Sigmoid colon (tissue), 7 donors: ENCODE results near the gene FNTB. TPM values are rescaled to one million over a fixed set of nuclear protein-coding genes. Genes with fewer than 3 reads are reported as not detected.

Experiments used
- DNase-seq: peaks from one replicate; pipeline ENCODE4 v3.0.0-alpha.2; 2019
- H3K27ac ChIP-seq, 4 donors: fragments of 200-600 bp; sonication (generic); one replicate each; pipeline ENCODE4 v1.5.1; 2016 to 2019; ENCODE audit warnings: mild to moderate bottlenecking in 1 of 4
- H3K27me3 ChIP-seq, 3 donors: fragments of 200-600 bp; sonication (generic); one replicate each; pipeline ENCODE4 v1.5.1; 2019; ENCODE audit warnings: mild to moderate bottlenecking in 1 of 3
- H3K36me3 ChIP-seq, 4 donors: fragments of 200-600 bp; sonication (generic); one replicate each; pipeline ENCODE4 v1.5.1; 2016 to 2019
- H3K4me1 ChIP-seq, 4 donors: fragments of 200-600 bp; sonication (generic); one replicate each; pipeline ENCODE4 v1.5.1; 2017 to 2019
- H3K4me3 ChIP-seq, 4 donors: fragments of 200-600 bp; sonication (generic); one replicate each; pipeline ENCODE4 v1.5.1; 2017 to 2019; ENCODE audit warnings: mild to moderate bottlenecking in 2 of 4, moderate library complexity in 1 of 4
- H3K9me3 ChIP-seq, 4 donors: fragments of 200-600 bp in 3 of 4; sonication (generic) in 3 of 4; one replicate each; pipeline versions ENCODE4 v1.5.1 to v1.6.1; 2013 to 2019
- EP300 ChIP-seq, 4 donors: sonication (generic); formaldehyde crosslinking; IDR thresholded peaks; one replicate each; pipeline ENCODE4 v1.6.1; 2017; ENCODE audit warnings: antibody characterized with exemption in 4 of 4
- POLR2A ChIP-seq, 2 donors: fragments of 450-650 bp; IDR thresholded peaks; one replicate each; pipeline ENCODE4 v1.6.1; 2016; ENCODE audit warnings: antibody characterized with exemption in 2 of 2, mild to moderate bottlenecking in 2 of 2, moderate library complexity in 2 of 2
- POLR2AphosphoS5 ChIP-seq, 4 donors: sonication (generic); formaldehyde crosslinking; IDR thresholded peaks; one replicate each; pipeline ENCODE4 v1.6.1; 2017; ENCODE audit warnings: antibody characterized with exemption in 4 of 4
- WGBS, 2 donors: extraction: QIAGEN DNeasy Blood & Tissue Kit; methylation state at CpG; one replicate each; pipeline ENCODE4 v1.1.7; 2013; 5-methylcytosine and 5-hydroxymethylcytosine counted together
- intact Hi-C: fragments of 100-400 bp; cut with DNase I; formaldehyde crosslinking; loops from one replicate; pipeline ENCODE4 v1.15.1; 2023
- polyA plus RNA-seq, 3 donors: library from polyadenylated mRNA; stranded (reverse); fragments of 200-250 nt; gene quantifications; one replicate each; pipeline ENCODE4 v1.2.3, GENCODE V29; 2013
- total RNA-seq, 4 donors: library from RNA; depleted of rRNA; stranded (reverse); fragments of >200 nt; gene quantifications; one replicate each; pipeline ENCODE4 v1.1.0, GENCODE V29; 2016
- TF ChIP-seq, protein P1 (sequence below), 4 experiments: fragments of 450-650 bp in 3 of 4; fragments of 200-600 bp in 1 of 4; IDR thresholded peaks; one replicate each; pipeline ENCODE4 v1.5.1; 2016 to 2019; ENCODE audit warnings: antibody characterized with exemption in 4 of 4, mild to moderate bottlenecking in 3 of 4, moderate library complexity in 2 of 4
- donor health status: healthy with polysubstance abuse.
- donor health status: Bipolar disorder and iron deficiency.
- donor health status: healthy.

FNTB gene
- total and polyA plus RNA-seq, 7 donors: 6.9 to 13.0 (median 10.7) TPM

DNA sequence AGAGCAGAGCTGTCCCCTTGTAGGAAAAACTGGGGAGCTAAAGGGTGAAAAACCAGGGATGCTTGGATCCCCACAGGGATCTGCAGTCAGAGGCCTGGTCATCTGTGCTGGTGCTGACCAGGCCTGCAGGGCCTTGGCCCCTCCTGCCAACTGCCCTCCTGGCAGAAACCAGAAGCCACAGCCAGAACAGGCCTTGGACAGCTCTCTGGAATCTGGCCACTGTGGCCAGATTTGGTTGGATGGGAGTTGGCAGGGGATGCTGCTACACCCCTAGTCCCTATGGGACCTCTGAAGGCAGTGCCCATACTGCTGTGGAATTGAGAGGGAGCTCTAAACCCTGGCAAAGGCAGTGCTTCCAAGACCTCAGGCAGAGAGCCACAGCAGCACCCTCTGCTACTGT lies 35.0 kb upstream of the FNTB start:
- DNase-seq: peak; percentile 12
- Histone ChIP-seq H3K4me3 (no peak overlapping the region), H3K36me3 (peaks cover 0 to 10% (median 0%) of the 10 kb centered on the region in 4 donors), H3K9me3 (no peaks in the 10 kb centered on the region), H3K27ac (no peak overlapping the region), H3K27me3 (no peaks in the 10 kb centered on the region), H3K4me1 (peaks cover 0 to 11% (median 0%) of the 10 kb centered on the region in 4 donors)
- intact Hi-C loops: no loop called here
- TF ChIP-seq POLR2AphosphoS5 (IDR thresholded peaks at IDR 0.05) (no peak), EP300 (IDR thresholded peaks at IDR 0.05) (no peak), POLR2A (IDR thresholded peaks at IDR 0.05) (no peak)

DNA sequence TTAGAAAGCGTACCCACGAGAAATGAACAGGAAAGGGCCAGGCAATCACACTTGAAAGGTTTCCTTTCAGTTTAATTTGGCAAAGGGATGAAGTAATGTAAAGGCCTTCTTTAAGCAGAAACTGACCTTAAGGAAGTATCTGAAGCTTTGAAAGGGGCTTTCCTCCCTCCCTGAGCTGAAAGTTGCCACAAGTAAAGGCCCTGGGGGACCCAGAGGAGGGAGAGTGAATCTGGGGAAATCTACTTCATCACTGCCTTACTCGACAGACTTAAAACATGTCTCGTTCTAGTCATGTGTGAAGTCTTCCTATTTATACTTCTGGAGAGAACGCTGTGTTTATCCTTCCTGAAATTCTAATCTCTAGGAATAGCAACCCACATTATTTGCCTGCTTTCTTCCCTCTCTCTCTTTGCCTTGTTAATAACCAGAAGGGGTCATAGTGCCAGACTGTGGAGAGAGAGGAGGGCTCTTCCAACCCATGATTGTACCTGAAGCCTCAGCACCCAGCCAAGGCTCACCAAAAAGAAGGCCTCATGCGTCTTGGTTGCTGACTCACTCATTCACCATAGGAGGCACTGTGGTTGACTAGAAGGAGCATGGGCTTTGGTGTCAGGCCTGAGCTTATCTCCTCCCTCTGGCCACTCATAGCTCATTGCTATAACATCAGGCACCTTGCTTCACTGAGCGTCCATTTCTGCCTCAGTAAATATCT lies 33.9 kb upstream of the FNTB start:
- TF ChIP-seq EP300 (IDR thresholded peaks at IDR 0.05) (no peak), POLR2A (IDR thresholded peaks at IDR 0.05) (no peak), POLR2AphosphoS5 (IDR thresholded peaks at IDR 0.05) (no peak)
- TF ChIP-seq, protein P1, sequence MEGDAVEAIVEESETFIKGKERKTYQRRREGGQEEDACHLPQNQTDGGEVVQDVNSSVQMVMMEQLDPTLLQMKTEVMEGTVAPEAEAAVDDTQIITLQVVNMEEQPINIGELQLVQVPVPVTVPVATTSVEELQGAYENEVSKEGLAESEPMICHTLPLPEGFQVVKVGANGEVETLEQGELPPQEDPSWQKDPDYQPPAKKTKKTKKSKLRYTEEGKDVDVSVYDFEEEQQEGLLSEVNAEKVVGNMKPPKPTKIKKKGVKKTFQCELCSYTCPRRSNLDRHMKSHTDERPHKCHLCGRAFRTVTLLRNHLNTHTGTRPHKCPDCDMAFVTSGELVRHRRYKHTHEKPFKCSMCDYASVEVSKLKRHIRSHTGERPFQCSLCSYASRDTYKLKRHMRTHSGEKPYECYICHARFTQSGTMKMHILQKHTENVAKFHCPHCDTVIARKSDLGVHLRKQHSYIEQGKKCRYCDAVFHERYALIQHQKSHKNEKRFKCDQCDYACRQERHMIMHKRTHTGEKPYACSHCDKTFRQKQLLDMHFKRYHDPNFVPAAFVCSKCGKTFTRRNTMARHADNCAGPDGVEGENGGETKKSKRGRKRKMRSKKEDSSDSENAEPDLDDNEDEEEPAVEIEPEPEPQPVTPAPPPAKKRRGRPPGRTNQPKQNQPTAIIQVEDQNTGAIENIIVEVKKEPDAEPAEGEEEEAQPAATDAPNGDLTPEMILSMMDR (IDR thresholded peaks at IDR 0.05): no peak
- 66 to 90% methylated on average over 7 of the region's 7 CpGs for WGBS, 2 donors
- Histone ChIP-seq H3K9me3 (no peaks in the 10 kb centered on the region), H3K27me3 (no peaks in the 10 kb centered on the region), H3K4me1 (peaks cover 0 to 11% (median 0%) of the 10 kb centered on the region in 4 donors), H3K27ac (no peak overlapping the region), H3K4me3 (no peak overlapping the region), H3K36me3 (peaks cover 0 to 7% (median 0%) of the 10 kb centered on the region in 4 donors)
- intact Hi-C loops: no loop called here
- peak; percentile 4 for DNase-seq

DNA sequence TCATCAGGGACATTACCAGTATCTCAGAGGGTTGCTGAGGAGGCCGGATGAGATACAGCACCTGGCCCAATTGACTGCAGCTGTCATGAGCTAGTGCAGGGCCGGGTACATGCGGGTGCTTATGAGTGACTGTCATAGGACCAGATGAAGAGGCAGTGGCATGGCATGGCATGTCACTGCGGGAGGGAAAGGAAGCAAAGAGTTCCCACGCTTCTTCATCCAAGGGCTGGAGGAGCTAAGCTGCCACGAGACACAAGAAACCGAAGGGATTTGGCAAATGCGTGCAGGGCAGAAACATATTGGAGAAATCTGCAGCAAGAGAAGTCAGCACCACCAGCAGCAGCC lies 33.4 kb upstream of the FNTB start:
- intact Hi-C loops: no loop called here
- H3K27ac ChIP-seq: no peak overlapping the region

DNA sequence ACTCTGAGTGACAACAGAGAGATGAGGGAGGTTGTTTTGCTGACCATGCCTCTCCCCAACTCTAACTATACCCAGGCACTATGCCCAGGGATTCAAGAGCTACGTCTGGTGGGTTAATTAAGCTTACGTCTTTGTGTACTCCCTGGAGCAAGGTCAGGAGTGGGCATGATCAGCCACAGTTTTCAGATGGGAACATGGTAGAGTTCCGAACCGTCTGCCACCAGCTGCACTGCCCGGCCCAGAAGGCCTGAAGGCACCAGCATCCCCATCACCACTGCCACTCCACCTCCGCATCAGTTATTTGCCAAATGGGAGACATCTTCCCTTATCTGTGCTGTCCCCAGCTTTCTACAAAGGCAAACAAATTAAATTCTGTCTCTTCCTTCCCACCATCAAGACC lies 33.0 kb upstream of the FNTB start:
- no peak overlapping the region for H3K27ac ChIP-seq
- peak; percentile 42 for DNase-seq
- no peak for TF ChIP-seq POLR2A (IDR thresholded peaks at IDR 0.05)
- no peak for TF ChIP-seq POLR2AphosphoS5 (IDR thresholded peaks at IDR 0.05)
- TF ChIP-seq, protein P1 (IDR thresholded peaks at IDR 0.05): no peak
- no peak for TF ChIP-seq EP300 (IDR thresholded peaks at IDR 0.05)
- H3K9me3 ChIP-seq: no peaks in the 10 kb centered on the region
- H3K4me1 ChIP-seq: peaks cover 0 to 11% (median 0%) of the 10 kb centered on the region in 4 donors
- H3K36me3 ChIP-seq: no peaks in the 10 kb centered on the region
- intact Hi-C loops: no loop called here
- 95 to 98% methylated on average over 6 of the region's 6 CpGs for WGBS, 2 donors
- no peak overlapping the region for H3K4me3 ChIP-seq
- H3K27me3 ChIP-seq: no peaks in the 10 kb centered on the region

More for the DNA sequence above, 33.4 kb upstream of the FNTB start:
- DNase-seq: peak; percentile 43
- TF ChIP-seq, protein P1 (IDR thresholded peaks at IDR 0.05): no peak
- TF ChIP-seq EP300 (IDR thresholded peaks at IDR 0.05) (no peak), POLR2AphosphoS5 (IDR thresholded peaks at IDR 0.05) (no peak), POLR2A (IDR thresholded peaks at IDR 0.05) (no peak)
- Histone ChIP-seq H3K36me3 (peaks cover 0 to 2% (median 0%) of the 10 kb centered on the region in 4 donors), H3K4me3 (no peak overlapping the region), H3K9me3 (no peaks in the 10 kb centered on the region), H3K27me3 (no peaks in the 10 kb centered on the region), H3K4me1 (peaks cover 0 to 11% (median 0%) of the 10 kb centered on the region in 4 donors)
- 94 to 95% methylated on average over 8 of the region's 8 CpGs for WGBS, 2 donors

DNA sequence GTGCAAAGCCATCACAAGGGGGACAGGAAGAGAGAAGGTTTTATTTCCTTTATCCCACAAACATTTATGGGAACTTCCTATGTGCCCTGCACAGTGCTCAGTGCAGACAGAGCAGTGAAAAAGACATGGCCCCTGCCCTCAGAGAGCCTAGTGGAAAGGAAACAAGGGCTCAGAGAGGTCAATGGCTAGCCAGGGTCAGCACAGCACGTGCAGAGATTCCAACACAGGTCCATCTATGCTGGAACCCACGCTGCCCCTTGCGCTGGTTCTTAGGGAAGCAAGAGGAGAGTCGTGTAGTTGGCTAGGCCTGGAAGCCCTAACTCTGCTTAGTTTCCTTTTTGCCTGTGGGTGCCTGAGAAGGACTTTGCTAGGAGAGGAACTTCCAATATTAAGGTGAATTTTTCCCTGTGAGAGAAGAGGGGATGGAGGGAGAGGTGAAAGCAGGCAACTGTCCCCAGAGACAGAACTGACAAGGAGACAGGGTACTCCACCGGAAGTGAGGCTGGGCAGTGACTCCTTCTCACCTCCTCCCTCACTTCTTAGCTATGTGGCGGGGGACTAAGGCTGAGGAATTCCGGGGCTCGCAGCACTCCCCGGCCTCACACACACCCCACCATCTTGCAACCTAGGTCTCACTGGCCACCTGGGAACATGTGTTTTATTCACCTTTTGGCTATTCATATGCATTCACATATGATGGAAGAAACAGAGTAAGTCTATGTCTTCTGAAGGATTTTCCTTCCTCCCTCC lies 32.0 kb upstream of the FNTB start:
- TF ChIP-seq EP300 (IDR thresholded peaks at IDR 0.05) (no peak), POLR2AphosphoS5 (IDR thresholded peaks at IDR 0.05) (no peak), POLR2A (IDR thresholded peaks at IDR 0.05) (no peak)
- TF ChIP-seq, protein P1 (IDR thresholded peaks at IDR 0.05): no peak
- no peaks in the 10 kb centered on the region for H3K27me3 ChIP-seq
- intact Hi-C loops: no loop called here
- no peak overlapping the region for H3K27ac ChIP-seq
- DNase-seq: peak; percentile 40
- no peaks in the 10 kb centered on the region for H3K36me3 ChIP-seq
- peaks cover 0 to 11% (median 0%) of the 10 kb centered on the region in 4 donors for H3K4me1 ChIP-seq
- WGBS, 2 donors: 92 to 97% methylated on average over 9 of the region's 9 CpGs
- no peaks in the 10 kb centered on the region for H3K9me3 ChIP-seq
- H3K4me3 ChIP-seq: no peak overlapping the region
